Endothelial cell of umbilical vein (primary cell): ENCODE results near the gene FURIN.

Experiments used
- CTCF ChIP-seq, 2 donors: IDR thresholded peaks; 1 replicate in 1 of 2; 2 replicates in 1 of 2; pipeline ENCODE4 v1.5.1; 2011; ENCODE audit warnings: low read length in 2 of 2, mild to moderate bottlenecking in 2 of 2, moderate library complexity in 2 of 2, control low read depth in 1 of 2, inconsistent platforms in 1 of 2, low read depth in 1 of 2; ENCODE audit not compliant: insufficient read depth in 1 of 2; ENCODE audit errors: extremely low read depth in 1 of 2
- POLR2A ChIP-seq: IDR thresholded peaks from 2 replicates; pipeline ENCODE4 v1.6.1; 2012; ENCODE audit warnings: low read depth, mild to moderate bottlenecking, control low read depth, low read length
- POLR2AphosphoS5 ChIP-seq: IDR thresholded peaks from 2 replicates; pipeline ENCODE4 v1.6.1; 2012; ENCODE audit warnings: low read depth, mild to moderate bottlenecking, control low read depth, low read length, moderate library complexity; ENCODE audit not compliant: insufficient read depth

GRCh38 chr15:90929246-90930019 lies 61.0 kb downstream of the FURIN start:
- TF ChIP-seq POLR2A, result no peak
- no peak for TF ChIP-seq CTCF (IDR thresholded peaks at IDR 0.05; ENCODE audit: extremely low read depth in 1 of 2, insufficient read depth in 1 of 2, low read depth in 1 of 2, low read length in 2 of 2)
- TF ChIP-seq POLR2AphosphoS5, result no peak
